Stomach (tissue), 9 donors: ENCODE measurements around the gene DCAF5. TPM values are rescaled to one million over a fixed set of nuclear protein-coding genes. Genes with fewer than 3 reads are reported as not detected.
"Not testable (repeated sequence)": the region's sequence is repeated elsewhere in the genome, so short reads cannot be mapped to it uniquely, and the experiment has no call there.

Source experiments
- DNase-seq, 2 donors: peaks; one replicate each; pipeline versions ENCODE4 v3.0.0 to v3.0.0-alpha.2; 2013 to 2019
- H3K27ac ChIP-seq, 5 donors: fragments of 200-600 bp in 4 of 5; sonication (generic) in 4 of 5; one replicate each; pipeline ENCODE4 v1.5.1; 2013 to 2019; ENCODE audit warnings: mild to moderate bottlenecking in 1 of 5, moderate library complexity in 1 of 5
- H3K27me3 ChIP-seq, 3 donors: fragments of 200-600 bp; sonication (generic); one replicate each; pipeline ENCODE4 v1.5.1; 2017 to 2019; ENCODE audit warnings: mixed run types in 1 of 3
- H3K36me3 ChIP-seq, 4 donors: fragments of 200-600 bp; sonication (generic); 1 replicate in 3 of 4; 2 replicates in 1 of 4; pipeline ENCODE4 v1.5.1; 2016 to 2019
- H3K4me1 ChIP-seq, 4 donors: fragments of 200-600 bp; sonication (generic); one replicate each; pipeline ENCODE4 v1.5.1; 2016 to 2019
- H3K4me3 ChIP-seq, 4 donors: fragments of 200-600 bp; sonication (generic) in 3 of 4; one replicate each; pipeline ENCODE4 v1.5.1; 2016 to 2019; ENCODE audit warnings: mild to moderate bottlenecking in 1 of 4
- H3K9me3 ChIP-seq, 4 donors: fragments of 200-600 bp; sonication (generic); one replicate each; pipeline ENCODE4 v1.5.1; 2016 to 2019
- CTCF ChIP-seq, 7 experiments: fragments of 450-650 bp in 4 of 7; fragments of 200-600 bp in 3 of 7; sonication (generic) in 3 of 7; IDR thresholded peaks; one replicate each; pipeline ENCODE4 v1.5.1; 2016 to 2019; ENCODE audit warnings: antibody characterized with exemption in 7 of 7, control low read depth in 2 of 7, mild to moderate bottlenecking in 1 of 7
- EP300 ChIP-seq: sonication (generic); formaldehyde crosslinking; IDR thresholded peaks from one replicate; pipeline ENCODE4 v1.6.1; 2017; ENCODE audit warnings: antibody characterized with exemption
- POLR2A ChIP-seq, 4 donors: fragments of 450-650 bp; IDR thresholded peaks; one replicate each; pipeline ENCODE4 v1.6.1; 2016; ENCODE audit warnings: antibody characterized with exemption in 4 of 4, control low read depth in 2 of 4, mild to moderate bottlenecking in 1 of 4, moderate library complexity in 1 of 4
- POLR2AphosphoS5 ChIP-seq, 3 donors: sonication (generic); formaldehyde crosslinking; IDR thresholded peaks; one replicate each; pipeline ENCODE4 v1.6.1; 2016; ENCODE audit warnings: antibody characterized with exemption in 3 of 3
- WGBS, 5 donors: extraction: QIAGEN DNeasy Blood & Tissue Kit in 3 of 5; methylation state at CpG; one replicate each; pipeline versions ENCODE4 v1.1.5 to v1.1.7; 2013 to 2018; 5-methylcytosine and 5-hydroxymethylcytosine counted together
- intact Hi-C: fragments of 100-400 bp; cut with DNase I; formaldehyde crosslinking; loops from one replicate; pipeline ENCODE4 v1.15.1; 2023; ENCODE audit warnings: low total_unique reads
- polyA plus RNA-seq, 3 donors: library from polyadenylated mRNA; stranded (reverse); fragments of 200-250 nt; gene quantifications; one replicate each; pipeline ENCODE4 v1.2.3, GENCODE V29; 2013
- total RNA-seq, 5 donors: library from RNA; depleted of rRNA; stranded (reverse); fragments of >200 nt; gene quantifications; one replicate each; pipeline versions ENCODE4 v1.1.0 to v1.2.3, GENCODE V29; 2014 to 2016
- donor health status: healthy with polysubstance abuse.
- donor health status: Bipolar disorder and iron deficiency.
- donor health status: healthy.

The DCAF5 gene
- total and polyA plus RNA-seq, 8 donors: 13.9 to 80.5 (median 26.9) TPM

- Histone ChIP-seq H3K27me3 (no peaks in the 10 kb centered on the region), H3K36me3 (peaks cover 12 to 64% (median 55%) of the 10 kb centered on the region in 4 donors), H3K4me1 (peaks cover 0 to 6% (median 2%) of the 10 kb centered on the region in 4 donors), H3K27ac (no peak overlapping the region), H3K9me3 (no peaks in the 10 kb centered on the region), H3K4me3 (no peak overlapping the region)
- intact Hi-C loops: no loop called here
- 63 to 88% (median 71%) methylated on average over 2 of the region's 2 CpGs for WGBS, 5 donors
- TF ChIP-seq CTCF (IDR thresholded peaks at IDR 0.05) (no peak), POLR2AphosphoS5 (IDR thresholded peaks at IDR 0.05) (no peak), EP300 (no peak), POLR2A (IDR thresholded peaks at IDR 0.05) (no peak)
- no peak for DNase-seq
These were observed 84.0 kb downstream of the DCAF5 start for GRCh38 chr14:69068744-69069421.

GRCh38 chr14:69066396-69067171 is 86.3 kb downstream of the DCAF5 start:
- WGBS, 5 donors: 71 to 83% (median 82%) methylated on average over 3 of the region's 3 CpGs
- no peaks in the 10 kb centered on the region for H3K27me3 ChIP-seq

GRCh38 chr14:69065934-69066333 is 87.0 kb downstream of the DCAF5 start:
- intact Hi-C loops, H3K27me3 ChIP-seq, H3K9me3 ChIP-seq, H3K27ac ChIP-seq, H3K4me1 ChIP-seq, H3K4me3 ChIP-seq, DNase-seq: not testable (repeated sequence)
- peaks cover 14 to 64% (median 50%) of the 10 kb centered on the region in 4 donors for H3K36me3 ChIP-seq
- WGBS, 5 donors: 96 to 100% (median 97%) methylated on average over 4 of the region's 4 CpGs

More at GRCh38 chr14:69066396-69067171, 86.3 kb downstream of the DCAF5 start:
- TF ChIP-seq POLR2A (IDR thresholded peaks at IDR 0.05) (no peak), POLR2AphosphoS5 (IDR thresholded peaks at IDR 0.05) (no peak), EP300 (no peak), CTCF (IDR thresholded peaks at IDR 0.05) (no peak)
- Histone ChIP-seq H3K4me1 (peaks cover 0 to 4% (median 0%) of the 10 kb centered on the region in 4 donors), H3K4me3 (no peak overlapping the region), H3K9me3 (no peaks in the 10 kb centered on the region), H3K27ac (no peak overlapping the region), H3K36me3 (peaks cover 14 to 62% (median 50%) of the 10 kb centered on the region in 4 donors)
- DNase-seq: no peak
- intact Hi-C loops: no loop called here

- Histone ChIP-seq H3K36me3 (peaks cover 17 to 64% (median 51%) of the 10 kb centered on the region in 4 donors), H3K9me3 (no peaks in the 10 kb centered on the region), H3K4me1 (peaks cover 0 to 4% (median 1%) of the 10 kb centered on the region in 4 donors), H3K27me3 (no peaks in the 10 kb centered on the region), H3K27ac (no peak overlapping the region), H3K4me3 (no peak overlapping the region)
- intact Hi-C loops: no loop called here
- TF ChIP-seq POLR2AphosphoS5 (IDR thresholded peaks at IDR 0.05): no peak
- TF ChIP-seq CTCF (IDR thresholded peaks at IDR 0.05): no peak
- TF ChIP-seq EP300: no peak
- no peak for DNase-seq
These were observed 88.3 kb downstream of the DCAF5 start for GRCh38 chr14:69064596-69064995.
